ENCODE results near the gene MPRIP.

The MPRIP gene

DNA sequence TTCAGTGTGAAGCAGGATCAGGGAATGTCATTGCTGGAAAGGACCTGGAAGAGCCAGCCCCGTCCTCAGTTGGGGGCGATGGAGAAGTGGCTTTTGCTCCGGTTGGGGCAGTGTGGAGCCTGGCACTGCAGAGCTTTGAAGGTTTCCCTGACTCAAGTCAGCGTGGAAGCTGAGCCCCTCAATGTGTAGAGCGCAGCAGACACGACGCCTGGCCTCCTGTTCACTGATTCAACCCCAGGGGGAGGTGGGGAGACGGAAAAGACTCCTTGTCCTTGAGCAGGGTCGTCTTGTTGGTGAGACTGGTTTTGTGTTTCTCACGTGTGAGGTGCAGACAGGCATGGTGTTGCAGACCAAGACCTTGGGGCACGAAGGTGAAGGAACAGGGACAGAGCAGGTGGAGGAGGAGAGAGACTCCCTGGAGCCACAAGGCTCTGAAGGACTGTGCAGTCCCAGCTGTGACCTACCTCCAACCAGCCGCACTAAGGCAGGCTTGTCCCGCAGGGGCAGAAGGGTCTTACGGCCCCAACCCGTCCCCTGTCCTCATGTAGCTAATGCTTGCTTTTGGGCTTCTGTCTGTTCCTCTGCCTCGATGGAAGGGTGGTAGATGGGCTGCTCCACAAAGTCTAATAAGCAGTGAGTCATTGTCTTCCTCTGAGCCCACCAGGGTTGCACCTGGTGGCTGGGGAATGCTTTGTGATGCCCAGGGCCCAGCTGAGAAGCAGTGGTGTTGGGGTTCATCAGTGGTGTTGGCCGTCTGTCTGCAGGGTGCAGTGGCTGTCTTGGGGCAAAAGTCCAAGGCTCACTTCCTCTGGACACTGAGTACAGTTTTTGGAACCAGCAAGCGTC, 47.8 kb downstream of the MPRIP start:
- no peak for DNase-seq

DNA sequence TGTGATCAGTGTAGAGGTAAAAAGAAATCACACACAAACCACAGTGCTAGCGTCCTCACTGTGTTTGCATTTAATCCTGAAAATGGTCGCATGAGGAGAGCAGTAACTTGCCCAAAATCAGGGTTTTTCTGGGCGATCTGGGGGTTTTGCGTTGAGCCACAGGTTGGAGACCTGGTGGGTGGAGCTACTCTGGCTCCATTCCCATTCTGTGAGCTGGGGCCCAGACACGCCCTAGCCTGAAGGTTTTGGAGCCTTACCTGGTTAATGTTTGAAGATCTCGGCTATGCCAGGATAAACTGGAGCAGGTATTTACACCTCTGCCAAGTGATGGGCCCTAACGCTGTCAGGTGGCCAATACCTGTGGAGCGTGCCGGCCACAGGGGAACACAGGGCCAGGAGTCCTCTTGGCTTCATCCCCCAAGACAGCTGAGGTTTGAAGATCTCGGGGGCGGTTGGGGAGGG, 48.4 kb downstream of the MPRIP start:
- DNase-seq = no peak

DNA sequence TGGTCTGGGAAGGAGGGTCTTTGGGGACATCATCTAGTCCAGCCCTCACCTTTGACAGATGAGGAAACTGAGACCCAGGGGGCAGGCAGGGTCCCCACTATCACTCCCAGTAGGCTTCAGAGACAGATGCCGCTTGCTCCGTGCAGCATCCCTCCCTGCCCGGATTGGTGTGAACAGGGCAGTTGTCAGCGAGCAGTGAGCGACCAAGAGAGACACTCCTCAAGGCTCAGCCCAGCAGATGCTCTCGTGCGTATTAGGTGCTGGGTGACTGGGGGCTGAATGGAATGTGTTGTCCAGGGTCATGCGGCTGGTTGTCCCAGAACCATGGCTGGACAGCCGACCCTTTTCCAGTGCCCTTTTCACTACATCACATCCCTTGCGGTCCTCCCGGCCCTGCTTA, 49.0 kb downstream of the MPRIP start:
- DNase-seq = no peak

DNA sequence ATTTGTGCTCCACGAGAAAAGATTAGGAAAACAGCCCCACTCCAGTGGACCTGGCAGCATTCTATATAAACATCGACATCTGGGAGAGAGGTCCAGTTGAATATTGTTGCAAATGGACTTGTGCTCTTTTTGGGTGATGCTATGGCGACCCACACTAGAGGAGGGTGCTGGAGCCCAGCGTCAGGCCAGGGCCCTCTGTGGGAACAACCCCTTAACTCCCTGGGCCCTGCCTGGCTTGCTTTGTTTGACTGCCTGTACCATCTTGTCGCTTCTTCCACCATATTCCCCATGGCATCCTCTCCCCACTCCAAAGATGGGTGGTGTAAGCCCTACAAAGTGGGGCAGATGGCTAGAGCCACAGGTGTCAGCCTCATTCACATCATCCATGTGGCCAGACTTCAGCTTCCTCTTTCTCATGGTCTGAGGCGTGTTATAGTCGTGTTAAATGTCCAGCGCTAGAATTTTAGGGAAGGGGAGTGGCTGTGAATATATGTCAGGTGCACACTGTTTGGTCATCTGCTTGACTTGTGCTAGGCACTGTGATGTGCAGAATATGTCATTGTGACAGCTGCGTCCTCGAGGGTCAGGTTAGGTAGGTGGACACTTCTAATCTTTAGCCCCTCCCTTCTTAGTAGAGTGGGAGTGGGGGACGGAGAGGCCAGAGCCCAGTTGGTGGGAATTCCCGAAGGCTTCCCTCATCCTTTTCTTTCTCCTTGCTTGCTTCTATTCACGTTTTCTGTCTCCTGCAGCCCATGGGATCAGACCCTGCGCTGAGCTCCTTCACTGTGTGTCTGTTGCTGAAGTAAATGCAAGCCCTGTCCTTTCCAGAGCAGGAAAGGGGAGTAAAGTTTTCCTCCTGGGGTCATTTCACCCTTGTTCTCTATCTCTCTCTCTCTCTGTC, 49.8 kb downstream of the MPRIP start:
- no peak for DNase-seq

DNA sequence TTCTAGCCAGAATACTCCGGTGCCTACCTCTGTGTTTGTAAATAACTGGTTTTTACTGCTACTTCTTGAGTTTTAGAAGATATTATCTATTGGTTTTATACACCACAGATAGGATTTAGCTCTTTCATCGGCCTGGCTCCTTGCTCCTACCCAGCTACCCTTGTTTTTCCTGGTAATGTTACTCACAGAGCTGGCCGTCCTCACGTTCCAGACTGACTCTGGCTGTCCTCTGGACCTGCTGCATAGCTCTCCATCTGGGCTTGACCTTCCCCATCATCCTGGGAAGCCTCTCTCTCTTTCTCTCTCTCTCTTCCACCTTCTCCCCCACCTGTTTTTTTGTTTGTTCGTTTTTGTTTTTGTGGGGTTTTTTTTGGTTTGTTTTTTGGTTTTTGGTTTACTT, 51.5 kb downstream of the MPRIP start:
- DNase-seq = no peak

DNA sequence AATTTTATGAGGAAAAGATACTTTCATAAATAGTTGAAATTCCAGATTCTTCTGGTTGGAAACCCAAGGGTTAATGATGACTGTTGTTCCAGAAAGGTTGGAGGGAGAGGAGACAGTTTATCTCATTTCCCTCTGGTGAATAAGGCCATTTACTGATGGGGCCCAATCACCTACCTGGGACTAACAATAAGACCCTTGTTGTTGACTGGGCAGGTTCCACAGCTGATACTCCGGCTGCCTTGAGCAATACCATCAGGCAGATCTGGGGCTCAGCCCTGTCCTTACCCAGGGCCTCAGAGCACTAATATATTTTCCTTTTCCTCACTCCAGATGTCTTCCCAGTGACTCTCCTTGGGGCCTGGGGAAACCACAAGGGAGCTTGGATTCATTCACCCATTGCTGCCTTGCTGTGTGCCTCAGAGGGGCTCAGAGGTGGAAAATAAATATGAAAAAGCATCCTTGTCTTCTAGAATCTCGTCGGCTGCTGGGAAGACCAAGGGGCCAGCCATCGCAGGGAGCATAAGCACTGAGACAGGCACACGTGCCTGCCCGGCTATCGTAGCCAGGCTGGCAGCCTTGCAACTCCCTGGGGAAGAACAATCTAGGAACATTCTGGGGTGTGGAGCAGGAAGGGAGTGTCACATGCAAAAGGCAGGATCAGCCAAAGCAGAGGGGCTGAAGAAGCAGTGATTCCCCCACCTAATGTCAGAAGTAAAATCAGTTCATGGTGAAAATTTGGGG, 54.4 kb downstream of the MPRIP start:
- DNase-seq = peak; percentile 43

DNA sequence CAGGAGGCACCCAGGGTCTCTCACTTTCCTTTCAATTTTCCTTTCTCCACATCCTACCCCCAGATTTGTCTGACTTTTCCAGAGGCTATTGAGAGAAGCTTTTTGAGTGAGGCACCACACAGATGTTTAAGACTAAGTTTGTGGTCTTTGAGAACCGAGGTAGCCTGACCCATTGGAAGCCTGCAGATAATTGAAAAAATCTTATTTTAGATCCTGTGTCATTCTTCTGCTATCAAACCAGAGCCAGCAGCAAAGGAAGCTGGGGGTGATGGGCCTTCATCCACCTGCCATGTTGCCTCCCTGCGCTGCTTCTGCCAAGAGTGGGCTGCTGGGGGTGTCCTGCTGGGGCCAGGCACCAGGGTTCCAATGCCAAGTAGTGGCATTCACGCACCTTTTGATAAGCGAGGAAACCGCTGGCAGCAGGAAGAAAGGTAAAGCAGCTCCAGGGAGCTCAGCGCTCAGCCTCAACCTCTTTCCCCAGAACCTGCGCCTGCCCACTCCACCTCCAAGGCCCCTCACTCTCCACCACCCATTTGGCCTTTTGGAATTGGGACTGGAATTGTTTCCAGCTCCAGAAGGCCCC, 55.6 kb downstream of the MPRIP start:
- no peak for DNase-seq

DNA sequence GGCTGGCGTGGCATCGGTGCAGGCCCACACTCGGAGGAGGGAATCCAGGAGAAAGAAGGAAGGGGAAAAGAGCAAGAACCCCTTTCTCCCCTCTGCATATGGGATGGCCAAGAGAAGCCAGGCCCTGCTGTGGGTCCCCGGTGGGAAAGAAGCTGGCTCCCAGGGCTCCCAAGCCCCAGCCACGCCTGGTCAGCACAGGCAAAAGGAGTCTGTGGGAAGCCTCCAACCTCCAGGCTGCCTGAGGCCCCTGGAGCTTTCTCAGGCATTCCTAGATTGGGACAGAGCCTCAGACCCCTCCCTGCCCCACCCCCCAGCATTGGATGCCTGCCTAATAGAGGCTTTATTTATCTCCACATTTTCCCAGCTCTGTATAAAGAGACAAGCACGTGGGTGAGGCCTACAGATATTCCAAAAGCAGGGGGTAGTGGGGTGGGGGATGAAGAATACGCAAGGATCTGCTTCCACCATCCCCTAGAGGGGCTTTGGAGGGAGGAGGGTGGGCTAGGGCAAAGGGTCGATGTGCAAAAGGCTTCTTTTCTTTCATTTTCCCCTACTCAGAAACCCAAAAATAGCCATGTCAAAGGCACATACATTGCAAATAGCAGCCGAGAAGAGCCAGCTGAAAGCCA, 56.4 kb downstream of the MPRIP start:
- peak; percentile 49 for DNase-seq

DNA sequence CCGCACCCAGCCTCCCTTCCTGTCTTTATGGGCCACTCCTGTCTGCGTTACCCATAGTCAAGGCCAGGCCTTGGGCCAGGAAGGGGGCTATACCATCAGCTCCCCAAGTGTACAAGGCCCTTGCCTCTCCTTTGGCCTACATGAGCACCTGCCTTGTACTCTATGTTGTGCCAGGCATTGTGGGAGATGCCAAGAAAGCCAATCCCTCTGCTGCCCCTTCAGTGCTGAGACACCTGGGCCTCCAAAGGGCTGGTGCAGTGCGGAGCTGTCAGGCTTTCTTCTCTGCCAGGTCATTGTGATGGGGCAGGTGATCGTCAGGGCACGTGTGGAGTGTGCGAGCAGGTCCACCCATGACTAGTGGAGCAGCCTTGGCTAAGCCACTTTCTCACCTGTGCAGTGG, 59.9 kb downstream of the MPRIP start:
- no peak for DNase-seq

DNA sequence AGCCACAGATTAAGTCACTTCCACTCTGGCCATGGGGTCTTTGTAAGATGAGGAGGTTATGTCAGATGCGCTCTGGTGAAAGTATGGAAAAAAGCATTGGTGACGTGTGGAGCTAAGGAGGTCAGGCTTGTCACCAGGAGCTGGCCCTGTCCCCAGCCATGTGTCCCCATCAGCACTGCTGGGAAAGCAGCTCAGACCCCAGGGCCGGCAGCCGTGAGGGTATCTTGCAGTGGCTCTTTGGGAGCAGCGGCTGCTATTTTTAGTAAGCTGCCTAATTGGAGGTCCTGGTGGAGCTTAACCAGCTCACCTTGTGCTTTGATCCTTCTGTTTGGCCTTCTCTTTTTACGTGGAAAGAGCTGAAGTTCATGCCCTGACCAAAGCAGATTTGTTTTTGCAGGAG, 60.9 kb downstream of the MPRIP start:
- no peak for DNase-seq

DNA sequence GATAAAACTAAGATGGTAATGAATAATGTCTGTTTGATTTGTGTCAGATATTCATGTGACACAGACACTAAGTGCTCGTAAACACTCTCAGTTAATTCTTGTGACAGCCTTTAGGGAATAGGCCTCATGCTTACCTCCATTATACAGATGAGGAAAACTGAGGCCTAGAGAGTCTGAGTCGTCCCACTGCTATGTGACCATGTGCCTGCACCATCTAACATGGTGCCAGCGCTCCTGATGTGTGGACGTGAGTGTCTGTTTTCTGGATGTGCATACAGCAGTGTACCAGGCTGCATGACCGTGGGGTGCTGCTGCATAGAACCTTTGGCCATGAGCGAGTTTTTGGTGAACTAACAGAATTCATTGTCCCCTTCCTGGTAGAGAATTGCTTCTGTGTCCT, 61.8 kb downstream of the MPRIP start:
- no peak for DNase-seq

DNA sequence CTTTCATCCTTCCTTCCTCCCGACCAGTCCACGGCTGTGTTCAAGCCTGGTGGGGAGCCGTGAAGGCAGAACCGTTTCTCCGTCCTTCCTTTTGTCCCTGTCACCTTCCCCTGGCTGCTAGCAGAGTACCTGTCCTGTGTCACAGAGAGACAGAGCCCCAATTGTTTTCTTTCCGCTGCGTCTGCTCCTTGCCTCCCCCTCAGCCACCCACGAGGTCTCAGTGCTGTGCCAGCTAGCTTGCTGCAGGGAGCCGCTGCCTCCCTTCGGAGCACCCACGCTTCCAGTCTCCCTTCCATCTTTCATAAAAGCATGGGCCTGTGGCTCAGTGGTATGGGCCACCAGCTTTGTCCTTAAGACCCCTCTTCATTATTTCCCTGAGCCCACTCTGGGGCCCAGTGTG, 62.2 kb downstream of the MPRIP start:
- DNase-seq = no peak

DNA sequence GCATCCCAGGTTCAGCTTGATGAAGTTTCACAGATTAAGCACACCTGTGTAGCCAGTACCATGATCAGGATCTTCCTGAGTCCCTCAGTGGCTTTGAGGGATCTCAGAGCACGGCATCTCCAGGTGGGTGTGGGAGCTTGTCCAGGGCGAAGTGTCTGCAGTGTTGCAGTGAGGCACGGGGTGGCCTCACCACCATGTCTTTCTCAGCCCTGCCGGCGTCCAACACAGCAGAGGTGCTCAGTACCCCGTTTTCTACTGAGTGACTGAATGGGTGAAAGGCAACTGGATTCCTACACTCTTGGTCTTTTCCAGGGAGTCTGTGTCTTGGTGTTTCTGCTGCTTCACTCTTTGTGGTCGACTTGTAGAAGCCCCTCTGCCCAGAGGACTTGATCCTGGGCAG, 63.7 kb downstream of the MPRIP start:
- no peak for DNase-seq

DNA sequence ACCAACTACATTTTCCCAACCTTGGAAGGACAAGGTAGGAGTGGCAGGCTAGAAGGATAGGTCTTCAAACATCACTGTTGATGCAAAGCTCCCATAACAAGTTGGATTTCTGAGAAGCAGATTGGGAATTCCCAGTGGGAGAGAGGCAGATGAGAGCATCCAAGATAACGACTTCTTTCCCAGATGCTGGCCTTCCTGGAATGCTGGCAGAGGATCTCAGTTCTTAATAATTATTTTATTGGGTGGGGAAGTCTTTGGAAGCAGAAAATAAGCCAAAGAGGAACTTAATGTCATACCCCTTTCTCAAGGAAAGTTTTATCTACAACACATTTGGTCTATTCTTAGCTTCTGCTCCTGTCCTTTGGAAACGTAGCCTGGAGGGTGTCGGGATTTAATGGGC, 64.5 kb downstream of the MPRIP start:
- DNase-seq = peak; percentile 28

DNA sequence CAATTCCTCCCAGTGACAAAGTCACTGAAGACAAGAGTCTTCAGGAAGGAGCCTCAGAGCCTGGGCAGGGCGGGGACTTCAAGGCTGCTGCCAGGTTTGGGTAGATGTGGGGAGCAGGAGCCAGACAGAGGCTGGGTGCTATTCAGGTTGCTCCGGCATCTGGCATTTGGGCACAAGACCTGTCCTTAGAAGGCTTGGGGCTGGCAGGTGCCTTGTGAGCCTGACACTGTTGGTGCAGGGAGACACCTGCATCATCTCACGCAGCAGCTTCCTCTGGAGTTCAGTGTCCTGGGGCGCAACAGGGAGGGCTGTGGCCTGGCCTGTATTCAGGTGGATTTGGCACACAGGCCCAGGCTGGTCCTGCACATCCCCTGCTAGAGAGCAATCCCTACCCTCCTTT, 65.0 kb downstream of the MPRIP start:
- DNase-seq = no peak

DNA sequence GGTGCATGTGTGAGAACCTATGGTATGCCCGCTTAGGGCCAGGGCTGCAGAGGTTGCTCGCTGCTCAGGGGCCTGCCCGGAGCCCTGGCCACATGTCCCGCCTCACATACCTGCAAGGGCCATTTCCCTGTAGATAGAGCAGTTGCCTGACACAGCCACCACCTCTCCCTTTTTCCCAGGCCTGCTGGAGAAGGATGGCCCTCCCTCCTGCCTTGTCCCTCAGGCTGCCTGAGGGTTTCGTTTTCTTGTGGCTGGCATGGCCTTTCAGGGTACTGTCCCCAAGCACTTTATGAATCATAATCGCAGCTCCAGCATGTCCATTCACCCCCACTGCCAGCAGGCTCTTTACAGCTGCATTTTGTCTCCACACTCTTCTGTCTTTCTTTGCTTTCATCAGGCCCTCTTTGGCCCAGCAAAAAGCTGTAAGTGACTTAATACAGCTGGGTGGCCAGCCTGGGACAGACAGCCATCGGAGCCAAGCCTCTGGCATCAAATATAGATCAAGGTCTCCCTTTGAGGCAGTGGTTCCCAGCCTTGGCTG, 65.7 kb downstream of the MPRIP start:
- no peak for DNase-seq

DNA sequence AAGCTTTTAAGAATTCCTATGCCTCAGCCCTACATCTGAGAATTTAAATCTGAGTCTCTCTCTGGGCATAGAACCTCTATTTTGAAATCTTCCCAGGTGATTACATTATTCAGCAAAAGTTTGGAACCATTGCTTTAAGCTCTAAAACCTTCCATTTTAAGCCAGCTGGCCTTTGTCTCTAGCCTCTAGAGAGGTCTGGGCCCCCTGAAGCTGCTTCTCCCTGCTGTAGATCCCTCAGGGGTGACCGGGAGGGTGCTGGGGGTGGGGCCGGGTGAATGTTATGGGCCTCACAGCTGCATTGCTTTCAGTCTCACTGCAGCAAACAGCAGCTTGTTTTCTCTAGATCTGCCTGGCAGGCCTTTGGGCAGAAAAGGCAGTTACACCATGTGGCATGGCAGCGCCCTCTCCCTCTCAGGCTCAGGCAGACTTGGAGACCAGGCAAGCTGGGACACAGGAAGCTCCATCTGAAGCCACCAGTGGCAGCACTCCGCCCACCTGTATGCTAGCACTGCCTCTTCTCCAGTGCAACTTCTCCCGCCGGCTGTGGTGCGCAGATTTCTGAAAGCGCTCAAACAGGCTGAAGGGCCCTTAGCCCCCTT, 66.3 kb downstream of the MPRIP start:
- DNase-seq = no peak

DNA sequence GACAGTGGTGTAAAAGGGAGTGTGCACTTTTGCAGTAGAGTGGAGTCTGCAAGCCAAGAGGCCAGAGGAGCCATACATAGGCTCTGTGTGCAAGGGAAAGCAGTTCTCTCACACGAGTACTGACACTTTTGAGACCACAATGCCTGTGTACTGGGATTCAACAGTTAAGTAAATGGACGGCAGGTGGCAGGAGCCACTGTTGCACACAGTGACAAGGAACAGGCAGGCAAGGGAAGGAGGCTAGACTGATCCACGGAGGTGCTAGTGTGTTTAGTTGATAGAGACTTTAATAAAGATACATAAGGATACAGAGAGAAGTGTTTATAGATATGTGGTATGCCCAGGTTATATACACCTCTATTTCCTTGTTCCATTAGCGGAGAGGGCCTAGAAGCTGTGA, 67.0 kb downstream of the MPRIP start:
- no peak for DNase-seq

DNA sequence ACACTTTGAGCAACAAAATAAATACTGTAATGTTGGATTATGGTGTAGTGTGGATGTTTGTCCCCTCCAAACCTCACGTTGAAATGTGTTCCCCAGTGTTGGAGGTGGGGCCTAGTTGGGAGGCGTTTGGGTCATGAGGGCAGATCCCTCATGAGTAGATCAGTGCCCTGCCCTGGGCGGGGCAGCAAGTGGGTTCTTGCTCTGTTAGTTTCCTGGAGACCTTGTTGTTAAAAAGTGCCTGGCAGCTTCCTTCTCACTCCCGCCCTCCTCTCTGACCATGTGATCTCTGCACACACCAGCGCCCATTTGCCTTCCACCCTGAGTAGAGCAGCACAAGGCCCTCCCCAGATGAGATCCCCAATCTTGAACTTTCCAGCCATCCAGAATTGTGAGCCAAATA, 67.7 kb downstream of the MPRIP start:
- DNase-seq = no peak

DNA sequence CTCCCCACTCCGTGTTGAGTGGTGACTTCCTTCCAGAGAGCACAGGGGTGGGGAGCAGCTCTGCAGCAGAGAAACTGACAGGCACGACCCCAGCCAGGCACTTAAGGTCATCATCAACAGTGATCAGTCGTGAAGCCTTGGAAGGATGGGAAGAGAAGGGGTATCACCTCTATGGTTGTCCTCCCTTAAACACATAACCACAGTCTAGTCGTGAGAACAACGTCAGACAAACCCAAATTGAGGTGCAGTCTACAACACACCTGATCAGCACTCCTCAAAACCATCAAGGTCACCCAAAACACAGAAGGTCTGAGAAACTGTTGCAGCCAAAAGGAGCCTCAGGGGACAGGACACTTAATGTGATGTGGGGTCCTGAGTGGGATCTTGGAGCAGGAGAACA, 68.3 kb downstream of the MPRIP start:
- no peak for DNase-seq

Data from fibroblast of upper back skin (primary cell).